NCI-H345 treated with DMSO at 0.1 percent for 48 hours (cell line): ENCODE data around the gene FBXL20.
"Not testable (repeated sequence)": the region's sequence is repeated elsewhere in the genome, so short reads cannot be mapped to it uniquely, and the experiment has no call there.

ENCODE experiments used
- DNase-seq: peaks from one replicate; lab custom pipeline; 2025; ENCODE audit not compliant: unreplicated experiment; lab: John Stamatoyannopoulos, UW

Gene FBXL20

DNA sequence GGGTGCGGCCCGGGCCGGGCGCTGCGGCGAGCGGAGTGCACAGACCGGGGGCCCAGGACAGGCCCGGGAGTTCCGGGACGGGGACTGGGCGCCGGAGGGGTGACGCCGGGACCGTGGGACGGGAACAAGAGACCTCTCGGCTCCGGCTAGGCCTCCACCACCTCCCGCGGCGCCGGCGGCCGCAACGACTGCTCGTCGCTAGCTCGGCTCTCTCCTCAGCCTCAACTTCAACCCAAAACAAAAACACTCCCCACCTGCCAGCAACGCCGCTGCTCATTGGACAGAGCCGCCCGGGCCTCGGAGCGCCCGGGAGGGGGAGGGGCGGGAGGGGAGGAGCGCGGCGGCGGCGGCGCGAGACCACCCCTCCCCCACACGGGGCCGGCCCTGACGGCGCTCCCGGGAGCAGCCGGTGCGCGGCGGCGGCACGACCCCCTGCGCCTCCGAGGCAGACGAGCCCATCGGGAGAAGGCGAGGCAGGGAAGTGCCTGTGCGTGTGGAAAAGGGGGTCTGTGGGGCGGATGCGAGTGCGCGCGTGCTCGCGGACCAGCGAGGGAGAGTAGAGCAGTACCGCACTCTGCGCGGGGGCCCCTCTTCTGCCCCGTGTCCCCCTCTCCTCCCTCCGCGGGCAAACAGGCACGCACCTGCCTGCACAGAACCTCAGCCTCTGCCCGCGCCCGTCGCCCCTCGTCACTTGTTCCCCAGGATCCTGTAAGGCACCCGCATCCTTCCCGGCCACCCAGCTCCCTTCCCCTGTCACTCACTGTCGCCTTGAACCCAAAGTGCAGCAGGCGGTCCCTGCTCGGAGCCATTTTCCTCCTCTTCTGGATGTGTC lies at the start of gene FBXL20:
Gene FBXL20 (minus strand): TSS at position 215 of the 832 bp plus-strand sequence. CDS start 224 bp downstream, outside the sequence.
- peak; percentile 42 for DNase-seq

GRCh38 chr17:39450847-39451581 lies 49.6 kb upstream of the FBXL20 start, which contains the start of gene MED1:
TSS of gene MED1 (minus strand) at chr17:39451263. CDS start at chr17:39451062, 201 bp downstream.
- peak; percentile 98 for DNase-seq

GRCh38 chr17:39450051-39450450 lies 48.6 kb upstream of the FBXL20 start:
- no peak for DNase-seq

DNA sequence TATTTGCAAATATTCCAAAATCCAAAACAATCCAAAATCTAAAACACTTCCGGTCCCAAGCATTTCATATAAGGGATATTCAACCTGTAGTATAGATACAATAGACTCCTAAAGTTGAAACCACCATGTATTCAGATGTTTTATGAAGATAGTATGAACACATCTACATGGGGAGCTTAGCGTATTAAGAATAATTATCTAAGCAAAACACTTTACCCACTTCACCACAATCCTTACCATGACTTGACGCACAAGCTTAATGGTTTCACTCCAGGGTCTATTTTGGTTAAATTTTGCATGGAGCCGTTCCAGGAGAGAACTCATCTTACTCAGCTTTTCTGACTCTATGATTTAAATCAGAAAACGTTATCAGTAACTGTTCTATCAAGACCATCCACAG lies 46.1 kb upstream of the FBXL20 start:
- DNase-seq = no peak

- DNase-seq = no peak
These were observed 41.9 kb upstream of the FBXL20 start for GRCh38 chr17:39443326-39443725.

GRCh38 chr17:39439868-39440267 lies 38.4 kb upstream of the FBXL20 start:
- not testable (repeated sequence) for DNase-seq

- no peak for DNase-seq
These were observed 28.2 kb upstream of the FBXL20 start for GRCh38 chr17:39429600-39429999.

GRCh38 chr17:39416141-39416540 lies 14.7 kb upstream of the FBXL20 start:
- DNase-seq = no peak

DNA sequence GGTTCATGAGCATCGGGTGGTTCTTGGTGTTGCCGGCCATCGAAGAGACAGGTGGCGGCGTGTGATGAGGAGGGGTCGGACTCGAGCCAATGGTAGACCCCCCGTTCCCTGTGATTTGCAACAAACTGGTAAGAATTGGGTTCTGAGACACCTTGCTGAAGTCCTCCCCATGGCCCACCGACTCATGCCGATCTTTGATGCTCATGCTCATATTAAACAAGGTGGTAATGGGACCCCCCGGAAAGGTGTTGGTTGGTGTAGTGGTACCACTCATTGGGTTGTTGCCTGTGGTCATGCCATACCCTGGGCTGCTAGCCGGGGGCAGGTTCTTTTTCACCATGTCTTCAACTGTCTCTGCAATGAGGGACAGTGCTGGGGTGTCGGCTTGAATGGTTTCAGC lies 8.9 kb upstream of the FBXL20 start:
- DNase-seq = no peak

GRCh38 chr17:39408360-39408759 lies 6.9 kb upstream of the FBXL20 start:
- DNase-seq = no peak

DNA sequence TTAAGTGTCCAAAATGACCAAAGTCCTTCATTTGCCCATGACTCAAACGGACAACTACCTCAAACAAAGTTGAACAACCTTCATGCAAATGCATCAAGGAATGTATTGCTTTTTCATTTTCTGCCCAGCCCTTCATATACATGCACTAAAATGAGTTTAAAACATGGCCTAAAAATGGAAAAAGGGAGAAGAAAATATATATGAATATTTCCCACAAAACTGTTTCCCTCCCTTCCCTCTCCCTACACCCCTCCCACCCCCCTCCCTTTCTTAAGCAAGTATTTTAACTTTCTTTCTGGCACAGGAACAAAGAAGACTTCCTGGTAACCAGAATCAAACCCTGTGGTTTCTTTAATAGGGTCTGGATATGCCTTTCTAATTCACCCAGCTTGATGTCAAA lies 5.5 kb upstream of the FBXL20 start:
- no peak for DNase-seq

GRCh38 chr17:39405436-39405835 lies 4.0 kb upstream of the FBXL20 start:
- no peak for DNase-seq

DNA sequence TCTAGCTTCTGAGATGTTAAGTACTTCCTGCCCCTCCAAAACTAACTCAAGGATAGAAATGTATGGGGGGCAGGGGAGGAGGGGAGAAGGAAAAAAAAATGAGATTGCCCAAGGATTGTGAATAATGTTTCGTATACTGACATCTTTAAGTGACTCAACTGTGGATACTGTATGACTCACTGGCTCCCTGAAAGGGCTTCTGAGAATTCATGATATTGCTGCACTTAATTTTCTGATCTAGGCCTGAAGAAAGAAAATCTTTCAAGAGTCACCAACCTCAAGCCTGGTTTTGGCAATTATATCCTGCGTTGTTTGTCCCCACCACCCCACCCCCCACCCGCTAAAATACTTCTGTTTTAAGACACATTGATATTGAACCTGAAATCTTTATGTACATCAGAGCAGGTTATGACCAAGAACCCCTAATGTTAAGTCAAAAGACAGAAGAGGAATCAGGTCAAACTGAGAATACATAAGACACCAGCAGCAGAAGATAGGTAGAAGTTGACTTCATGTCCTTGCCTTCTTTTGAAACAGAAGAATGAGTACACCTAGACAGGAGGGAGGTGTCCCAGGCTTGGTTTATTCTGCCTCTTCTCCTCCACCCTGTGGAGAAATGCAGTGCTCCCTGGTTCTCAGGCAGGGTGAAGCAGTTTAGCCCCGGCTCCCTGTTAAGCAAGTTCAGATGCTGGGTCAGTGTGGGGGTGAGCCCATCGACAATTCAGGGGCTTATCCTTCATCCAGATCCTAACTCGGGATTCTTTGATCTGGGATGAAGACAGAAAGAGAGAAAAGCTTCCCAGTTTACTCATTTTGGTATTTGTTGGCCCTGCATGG lies 3.3 kb upstream of the FBXL20 start:
- DNase-seq = no peak

- no peak for DNase-seq
These were observed 1.6 kb upstream of the FBXL20 start for GRCh38 chr17:39402890-39403605.

GRCh38 chr17:39402244-39402889 lies 941 bp upstream of the FBXL20 start:
- DNase-seq = peak; percentile 88

DNA sequence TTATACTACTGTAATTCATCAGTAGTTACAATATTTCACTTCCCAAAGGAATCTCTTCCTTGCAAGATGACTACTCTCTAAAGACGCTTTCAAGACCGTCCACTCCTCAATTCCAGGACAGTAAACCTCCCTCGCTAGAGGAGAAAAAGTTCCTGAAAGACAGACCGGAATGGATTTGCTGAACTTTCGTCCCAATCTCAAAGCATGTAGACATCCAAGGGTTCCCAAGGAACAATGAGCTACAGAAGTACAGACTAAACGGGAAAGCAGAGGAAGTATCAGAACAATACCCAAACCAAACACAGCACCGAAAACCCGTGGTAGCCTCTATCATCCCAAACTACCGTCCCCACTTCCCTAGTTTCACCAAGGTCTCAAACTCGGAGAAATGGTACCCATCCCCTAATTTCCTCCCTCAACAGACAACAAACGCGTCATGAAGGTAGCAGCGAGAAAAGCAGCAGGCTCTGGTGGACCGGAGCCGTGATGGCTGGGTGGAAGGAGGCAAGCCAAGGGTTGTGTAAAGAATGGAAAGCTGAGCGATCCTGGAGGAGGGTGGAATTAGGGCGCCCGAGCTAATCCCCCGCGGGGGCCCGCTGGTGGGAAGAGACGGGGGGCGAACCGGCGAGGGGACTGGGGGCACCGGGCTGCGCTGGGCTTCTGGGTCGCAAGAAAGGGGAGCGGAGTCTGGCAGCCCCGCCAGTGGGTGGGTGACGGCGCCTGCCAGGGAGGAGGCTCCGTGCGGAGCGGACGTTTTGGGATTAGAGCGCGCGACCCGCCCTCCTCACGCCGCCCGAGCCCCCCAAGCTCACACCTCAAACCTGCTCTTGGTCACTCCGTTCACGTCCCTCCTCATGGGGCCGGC lies 647 bp downstream of the FBXL20 start:
- DNase-seq = no peak

- DNase-seq = no peak
These were observed 1.6 kb downstream of the FBXL20 start for GRCh38 chr17:39399791-39400190.

- no peak for DNase-seq
These were observed 7.7 kb downstream of the FBXL20 start for GRCh38 chr17:39393736-39394135.

DNA sequence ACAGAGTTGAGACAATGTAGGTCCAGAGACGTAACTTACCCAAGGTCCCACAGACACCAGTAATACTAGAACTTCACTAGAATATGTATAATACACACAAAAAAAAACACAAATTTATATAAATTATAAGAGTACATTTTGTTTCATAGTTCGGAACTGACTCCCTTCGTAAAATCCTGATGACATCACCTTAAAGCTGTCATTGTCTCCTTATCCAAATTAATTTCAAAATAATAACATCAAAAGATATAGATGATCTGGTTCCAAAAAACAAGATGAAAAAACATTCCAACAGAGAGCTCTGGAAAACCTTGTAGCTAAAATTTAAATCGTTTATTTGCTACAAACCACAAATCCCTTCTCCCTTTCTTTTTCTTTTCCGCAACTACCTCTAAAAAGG lies 10.0 kb downstream of the FBXL20 start:
- DNase-seq = no peak
